PC-9 (cell line): ENCODE results near the gene RABGGTA.

Source experiments
- EZH2 ChIP-seq: fragments of 200-600 bp; sonication (generic); IDR thresholded peaks from 2 replicates; pipeline ENCODE4 v1.8.0; 2017; ENCODE audit warnings: antibody characterized with exemption, low read depth
- TF ChIP-seq, protein P1 (sequence below): fragments of 200-600 bp; sonication (generic); conservative IDR thresholded peaks from 2 replicates; pipeline ENCODE4 v1.6.1; 2017; ENCODE audit warnings: mixed run types, antibody characterized with exemption, mild to moderate bottlenecking, moderate library complexity

- TF ChIP-seq, protein P1, sequence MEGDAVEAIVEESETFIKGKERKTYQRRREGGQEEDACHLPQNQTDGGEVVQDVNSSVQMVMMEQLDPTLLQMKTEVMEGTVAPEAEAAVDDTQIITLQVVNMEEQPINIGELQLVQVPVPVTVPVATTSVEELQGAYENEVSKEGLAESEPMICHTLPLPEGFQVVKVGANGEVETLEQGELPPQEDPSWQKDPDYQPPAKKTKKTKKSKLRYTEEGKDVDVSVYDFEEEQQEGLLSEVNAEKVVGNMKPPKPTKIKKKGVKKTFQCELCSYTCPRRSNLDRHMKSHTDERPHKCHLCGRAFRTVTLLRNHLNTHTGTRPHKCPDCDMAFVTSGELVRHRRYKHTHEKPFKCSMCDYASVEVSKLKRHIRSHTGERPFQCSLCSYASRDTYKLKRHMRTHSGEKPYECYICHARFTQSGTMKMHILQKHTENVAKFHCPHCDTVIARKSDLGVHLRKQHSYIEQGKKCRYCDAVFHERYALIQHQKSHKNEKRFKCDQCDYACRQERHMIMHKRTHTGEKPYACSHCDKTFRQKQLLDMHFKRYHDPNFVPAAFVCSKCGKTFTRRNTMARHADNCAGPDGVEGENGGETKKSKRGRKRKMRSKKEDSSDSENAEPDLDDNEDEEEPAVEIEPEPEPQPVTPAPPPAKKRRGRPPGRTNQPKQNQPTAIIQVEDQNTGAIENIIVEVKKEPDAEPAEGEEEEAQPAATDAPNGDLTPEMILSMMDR = no peak
- no peak for TF ChIP-seq EZH2
These were observed 42.5 kb upstream of the RABGGTA start for GRCh38 chr14:24313913-24314312.
